GM18907 (cell line): ENCODE data around the gene SRGAP2C.
"Not testable (repeated sequence)": the region's sequence is repeated elsewhere in the genome, so short reads cannot be mapped to it uniquely, and the experiment has no call there.

ENCODE experiments used
- ATAC-seq: cut with Tn5 transposase; IDR thresholded peaks from one replicate; pipeline ENCODE4 v1.9.1; 2021; ENCODE audit warnings: mild to moderate bottlenecking, moderate library complexity; ENCODE audit not compliant: unreplicated experiment

Gene SRGAP2C

GRCh38 chr1:121185140-121185708 is 449 bp downstream of the SRGAP2C start:
- peak; percentile 9 for ATAC-seq

- ATAC-seq: not testable (repeated sequence)
These were observed 1.4 kb downstream of the SRGAP2C start for GRCh38 chr1:121186191-121186590.

GRCh38 chr1:121187914-121188313 is 3.1 kb downstream of the SRGAP2C start:
- ATAC-seq: not testable (repeated sequence)

- ATAC-seq: not testable (repeated sequence)
These were observed 7.7 kb downstream of the SRGAP2C start for GRCh38 chr1:121192512-121192911.

GRCh38 chr1:121197095-121197882 is 12.5 kb downstream of the SRGAP2C start:
- ATAC-seq: not testable (repeated sequence)

GRCh38 chr1:121199763-121200162 is 15.0 kb downstream of the SRGAP2C start:
- not testable (repeated sequence) for ATAC-seq

GRCh38 chr1:121200232-121200631 is 15.5 kb downstream of the SRGAP2C start:
- not testable (repeated sequence) for ATAC-seq

- not testable (repeated sequence) for ATAC-seq
These were observed 16.5 kb downstream of the SRGAP2C start for GRCh38 chr1:121200985-121201981.

- ATAC-seq: not testable (repeated sequence)
These were observed 18.2 kb downstream of the SRGAP2C start for GRCh38 chr1:121202986-121203385.

- not testable (repeated sequence) for ATAC-seq
These were observed 21.3 kb downstream of the SRGAP2C start for GRCh38 chr1:121205786-121206711.

GRCh38 chr1:121207328-121207727 is 22.6 kb downstream of the SRGAP2C start:
- ATAC-seq: not testable (repeated sequence)

GRCh38 chr1:121208375-121208774 is 23.6 kb downstream of the SRGAP2C start:
- not testable (repeated sequence) for ATAC-seq

GRCh38 chr1:121210778-121211177 is 26.0 kb downstream of the SRGAP2C start:
- not testable (repeated sequence) for ATAC-seq

- not testable (repeated sequence) for ATAC-seq
These were observed 28.7 kb downstream of the SRGAP2C start for GRCh38 chr1:121213491-121213890.

- peak; percentile 53 for ATAC-seq
These were observed 29.9 kb downstream of the SRGAP2C start for GRCh38 chr1:121214544-121215156.

GRCh38 chr1:121215699-121216417 is 31.1 kb downstream of the SRGAP2C start:
- ATAC-seq: not testable (repeated sequence)

- not testable (repeated sequence) for ATAC-seq
These were observed 31.9 kb downstream of the SRGAP2C start for GRCh38 chr1:121216676-121217075.

- ATAC-seq: peak; percentile 50
These were observed 37.0 kb downstream of the SRGAP2C start for GRCh38 chr1:121221770-121222169.

GRCh38 chr1:121224714-121225113 is 39.9 kb downstream of the SRGAP2C start:
- ATAC-seq: peak; percentile 100
